GM20000 (cell line): ENCODE measurements around the gene ZNF408.

ENCODE experiments used
- DNase-seq: peaks from one replicate; pipeline ENCODE4 v3.0.0; 2012; ENCODE audit warnings: low spot score
- TF ChIP-seq, protein P1 (sequence below): IDR thresholded peaks from 2 replicates; pipeline ENCODE4 v1.5.1; 2012; ENCODE audit warnings: mild to moderate bottlenecking, control low read depth; ENCODE audit errors: extremely low read depth, missing control alignments

The ZNF408 gene

DNA sequence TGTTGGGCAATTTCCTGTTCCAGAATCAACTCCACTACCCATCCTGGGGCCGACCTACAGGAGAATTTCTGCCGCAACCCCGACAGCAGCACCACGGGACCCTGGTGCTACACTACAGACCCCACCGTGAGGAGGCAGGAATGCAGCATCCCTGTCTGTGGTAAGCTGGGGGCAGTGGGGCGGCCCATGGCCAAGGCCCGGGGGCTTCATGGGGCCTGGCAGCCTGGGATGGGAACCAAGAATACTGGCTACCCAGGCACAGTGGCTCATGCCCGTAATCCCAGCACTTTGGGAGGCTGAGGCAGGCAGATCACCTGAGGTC lies 22.5 kb downstream of the ZNF408 start:
- TF ChIP-seq, protein P1, sequence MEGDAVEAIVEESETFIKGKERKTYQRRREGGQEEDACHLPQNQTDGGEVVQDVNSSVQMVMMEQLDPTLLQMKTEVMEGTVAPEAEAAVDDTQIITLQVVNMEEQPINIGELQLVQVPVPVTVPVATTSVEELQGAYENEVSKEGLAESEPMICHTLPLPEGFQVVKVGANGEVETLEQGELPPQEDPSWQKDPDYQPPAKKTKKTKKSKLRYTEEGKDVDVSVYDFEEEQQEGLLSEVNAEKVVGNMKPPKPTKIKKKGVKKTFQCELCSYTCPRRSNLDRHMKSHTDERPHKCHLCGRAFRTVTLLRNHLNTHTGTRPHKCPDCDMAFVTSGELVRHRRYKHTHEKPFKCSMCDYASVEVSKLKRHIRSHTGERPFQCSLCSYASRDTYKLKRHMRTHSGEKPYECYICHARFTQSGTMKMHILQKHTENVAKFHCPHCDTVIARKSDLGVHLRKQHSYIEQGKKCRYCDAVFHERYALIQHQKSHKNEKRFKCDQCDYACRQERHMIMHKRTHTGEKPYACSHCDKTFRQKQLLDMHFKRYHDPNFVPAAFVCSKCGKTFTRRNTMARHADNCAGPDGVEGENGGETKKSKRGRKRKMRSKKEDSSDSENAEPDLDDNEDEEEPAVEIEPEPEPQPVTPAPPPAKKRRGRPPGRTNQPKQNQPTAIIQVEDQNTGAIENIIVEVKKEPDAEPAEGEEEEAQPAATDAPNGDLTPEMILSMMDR = no peak
- DNase-seq = no peak

DNA sequence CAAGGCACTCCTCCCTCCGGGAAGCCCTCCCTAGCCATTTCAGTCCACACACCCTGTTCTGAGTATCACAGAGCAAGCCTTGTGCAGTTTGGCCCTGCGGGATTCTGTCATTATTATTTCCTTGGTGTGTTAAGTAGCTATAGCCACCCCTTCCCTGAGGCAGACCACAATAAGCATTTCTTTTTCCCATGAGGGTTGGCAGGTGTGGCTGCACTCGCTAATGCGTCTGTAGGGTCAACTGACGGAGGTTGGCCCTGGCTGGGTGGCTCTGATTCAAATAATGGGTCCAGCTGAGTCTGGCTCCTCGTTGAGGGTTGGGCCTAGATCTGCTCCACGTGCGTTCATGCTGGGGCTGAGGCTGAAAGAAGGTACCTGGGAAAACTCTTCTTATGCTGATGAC lies 23.3 kb downstream of the ZNF408 start:
- TF ChIP-seq, protein P1 = no peak
- no peak for DNase-seq

DNA sequence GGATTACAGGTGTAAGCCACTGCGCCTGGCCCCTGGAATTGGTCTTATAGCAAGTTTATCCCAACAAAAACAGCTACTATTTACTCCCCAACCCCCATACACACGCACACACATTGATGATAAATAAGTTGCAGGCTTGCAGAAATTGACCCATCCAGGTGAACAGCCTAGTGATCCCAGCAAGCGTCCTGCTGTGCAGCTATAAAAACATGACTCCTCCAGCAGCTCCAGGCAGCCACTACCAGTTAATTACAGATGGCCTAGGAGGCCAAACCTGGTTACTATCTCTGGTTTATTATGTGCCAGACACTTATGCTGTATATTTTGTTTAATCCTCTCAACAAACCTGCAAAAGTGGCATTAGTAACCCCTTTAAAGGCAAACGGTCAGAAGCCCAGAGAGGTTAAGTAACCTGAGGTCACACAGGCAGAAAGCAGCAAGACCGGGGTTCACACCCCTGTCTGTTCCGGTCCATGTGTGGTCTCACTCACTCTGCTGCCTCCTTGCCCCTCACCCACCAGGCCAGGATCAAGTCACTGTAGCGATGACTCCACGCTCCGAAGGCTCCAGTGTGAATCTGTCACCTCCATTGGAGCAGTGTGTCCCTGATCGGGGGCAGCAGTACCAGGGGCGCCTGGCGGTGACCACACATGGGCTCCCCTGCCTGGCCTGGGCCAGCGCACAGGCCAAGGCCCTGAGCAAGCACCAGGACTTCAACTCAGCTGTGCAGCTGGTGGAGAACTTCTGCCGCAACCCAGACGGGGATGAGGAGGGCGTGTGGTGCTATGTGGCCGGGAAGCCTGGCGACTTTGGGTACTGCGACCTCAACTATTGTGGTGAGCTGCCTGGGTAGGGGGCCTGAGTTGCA lies 24.7 kb downstream of the ZNF408 start:
- no peak for DNase-seq
- TF ChIP-seq, protein P1 = no peak

DNA sequence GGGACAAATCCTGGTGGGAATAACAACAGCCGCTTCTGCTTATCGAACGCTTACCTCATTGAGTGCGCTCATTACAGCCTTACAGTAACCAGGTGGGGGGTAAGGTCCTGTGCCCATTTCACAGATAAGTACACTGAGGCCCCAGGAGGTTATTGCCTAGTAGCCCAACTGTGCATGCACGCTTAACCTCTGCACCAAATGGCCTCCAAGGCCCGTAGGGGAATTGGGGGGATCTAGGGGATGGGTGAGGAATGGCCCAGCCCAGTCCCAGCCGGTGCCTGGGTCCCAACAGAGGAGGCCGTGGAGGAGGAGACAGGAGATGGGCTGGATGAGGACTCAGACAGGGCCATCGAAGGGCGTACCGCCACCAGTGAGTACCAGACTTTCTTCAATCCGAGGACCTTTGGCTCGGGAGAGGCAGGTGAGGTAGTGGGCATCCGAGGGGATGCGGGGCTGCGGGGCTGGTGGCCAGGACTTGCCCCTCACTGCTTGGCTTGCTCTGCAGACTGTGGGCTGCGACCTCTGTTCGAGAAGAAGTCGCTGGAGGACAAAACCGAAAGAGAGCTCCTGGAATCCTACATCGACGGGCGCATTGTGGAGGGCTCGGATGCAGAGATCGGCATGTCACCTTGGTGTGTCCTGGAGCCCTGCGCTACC lies 25.5 kb downstream of the ZNF408 start:
- TF ChIP-seq, protein P1 = no peak
- DNase-seq = no peak

DNA sequence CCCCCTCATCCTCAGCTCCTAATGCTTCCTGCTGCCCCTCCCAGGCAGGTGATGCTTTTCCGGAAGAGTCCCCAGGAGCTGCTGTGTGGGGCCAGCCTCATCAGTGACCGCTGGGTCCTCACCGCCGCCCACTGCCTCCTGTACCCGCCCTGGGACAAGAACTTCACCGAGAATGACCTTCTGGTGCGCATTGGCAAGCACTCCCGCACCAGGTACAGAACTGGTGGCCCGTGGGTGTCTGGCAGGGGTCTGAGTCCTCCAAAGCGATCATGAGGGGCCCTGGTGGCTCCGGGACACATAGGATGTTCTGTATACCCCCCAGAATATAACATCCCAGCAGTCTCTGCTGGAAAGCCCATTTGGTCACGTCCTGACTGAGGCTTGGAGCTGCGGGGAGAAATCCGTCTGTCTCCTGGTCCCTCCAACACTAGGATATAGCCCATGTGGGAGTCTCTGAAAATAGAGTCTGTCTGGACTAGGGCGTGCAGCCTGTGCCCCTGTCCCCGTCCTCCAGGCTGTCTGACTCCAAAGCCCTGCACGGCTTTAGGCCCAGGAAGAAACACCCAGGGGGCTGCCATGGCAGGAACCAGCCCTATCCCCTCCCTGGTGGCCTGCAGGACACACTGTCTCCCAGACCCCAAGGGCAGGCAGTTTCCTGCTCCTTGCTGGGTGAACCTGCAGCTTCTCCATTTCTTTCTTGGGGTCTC lies 27.3 kb downstream of the ZNF408 start:
- TF ChIP-seq, protein P1 = no peak
- no peak for DNase-seq

DNA sequence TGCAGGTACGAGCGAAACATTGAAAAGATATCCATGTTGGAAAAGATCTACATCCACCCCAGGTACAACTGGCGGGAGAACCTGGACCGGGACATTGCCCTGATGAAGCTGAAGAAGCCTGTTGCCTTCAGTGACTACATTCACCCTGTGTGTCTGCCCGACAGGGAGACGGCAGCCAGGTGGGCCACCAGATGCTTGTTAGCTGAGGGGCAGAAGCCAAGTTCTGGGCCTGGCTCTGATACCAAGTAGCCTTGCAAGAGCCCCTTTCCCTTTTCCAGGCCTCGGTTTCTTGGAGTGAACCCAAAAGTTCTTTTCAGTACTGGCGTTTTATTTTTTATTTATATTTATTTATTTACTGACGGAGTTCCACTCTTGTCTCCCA lies 27.8 kb downstream of the ZNF408 start:
- TF ChIP-seq, protein P1 = no peak
- no peak for DNase-seq
